Central memory CD4-positive, alpha-beta T cell (primary cell): Measurements from ENCODE around the gene PSMC3IP.

Experiments used
- DNase-seq: peaks from one replicate; pipeline ENCODE4 v3.0.0; 2022

PSMC3IP gene

DNA sequence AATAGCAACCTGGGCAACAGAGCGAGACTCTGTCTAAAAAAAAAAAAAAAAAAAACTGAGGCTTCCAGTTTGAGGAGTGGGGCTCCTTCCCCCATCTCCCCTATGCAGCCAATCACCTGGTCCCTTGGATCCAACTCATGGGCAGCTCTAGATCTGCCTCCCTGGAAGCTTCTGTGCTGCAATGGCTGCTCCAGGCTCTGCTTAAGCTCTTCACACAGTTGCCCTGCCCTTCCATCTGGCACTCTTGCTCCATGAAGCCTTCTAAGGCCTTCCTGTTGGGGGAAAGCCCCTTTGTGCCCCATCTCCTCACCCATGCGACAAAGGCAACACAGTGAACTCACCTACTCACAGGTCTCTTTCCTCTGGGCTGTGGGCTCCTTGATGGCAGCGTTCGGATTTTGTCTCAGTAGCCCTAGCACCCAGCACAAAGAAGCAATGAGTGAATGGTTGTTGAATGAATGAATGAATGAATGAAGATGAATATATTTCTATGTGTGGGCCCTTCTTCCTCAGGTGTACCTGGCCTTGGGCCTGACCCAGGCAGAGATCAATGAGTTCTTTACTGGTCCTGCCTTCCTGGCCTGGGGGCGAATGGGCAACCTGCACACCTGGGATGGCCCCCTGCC is 39.6 kb downstream of the PSMC3IP start:
- DNase-seq = no peak

DNA sequence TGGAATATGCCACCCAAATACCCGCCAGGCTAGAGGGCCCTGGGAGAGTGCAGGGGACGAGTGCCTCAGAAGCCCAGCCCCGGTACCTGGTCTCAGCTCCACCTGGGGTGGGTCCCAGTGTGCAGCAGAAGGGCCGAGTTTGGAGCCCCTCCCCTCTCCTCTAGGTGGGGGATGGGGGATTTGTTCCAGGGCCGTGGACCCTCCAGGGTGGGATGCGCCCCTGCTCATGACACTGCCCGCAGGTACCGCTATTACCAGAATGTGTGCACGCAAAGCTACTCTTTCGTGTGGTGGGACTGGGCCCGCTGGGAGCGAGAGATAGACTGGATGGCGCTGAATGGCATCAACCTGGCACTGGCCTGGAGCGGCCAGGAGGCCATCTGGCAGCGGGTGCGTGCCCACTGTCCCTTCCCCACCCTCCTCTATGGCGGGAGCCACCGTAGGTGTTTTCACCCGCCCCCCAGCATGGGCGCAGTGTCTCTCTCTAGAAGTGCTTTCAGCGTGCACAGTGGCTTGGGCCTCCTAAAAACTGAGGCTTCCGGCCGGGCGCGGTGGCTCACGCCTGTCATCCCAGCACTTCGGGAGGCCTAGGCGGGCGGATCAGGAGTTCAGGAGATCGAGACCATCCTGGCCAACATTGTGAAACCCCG is 40.2 kb downstream of the PSMC3IP start:
- DNase-seq = no peak

- DNase-seq = peak; percentile 51
Measured at GRCh38 chr17:42536372-42537155, 41.0 kb downstream of the PSMC3IP start.

GRCh38 chr17:42536048-42536371 is 41.5 kb downstream of the PSMC3IP start, which contains the start of gene NAGLU:
NAGLU (plus strand) TSS chr17:42536241; CDS start chr17:42536273, 32 bp downstream.
- peak; percentile 69 for DNase-seq

DNA sequence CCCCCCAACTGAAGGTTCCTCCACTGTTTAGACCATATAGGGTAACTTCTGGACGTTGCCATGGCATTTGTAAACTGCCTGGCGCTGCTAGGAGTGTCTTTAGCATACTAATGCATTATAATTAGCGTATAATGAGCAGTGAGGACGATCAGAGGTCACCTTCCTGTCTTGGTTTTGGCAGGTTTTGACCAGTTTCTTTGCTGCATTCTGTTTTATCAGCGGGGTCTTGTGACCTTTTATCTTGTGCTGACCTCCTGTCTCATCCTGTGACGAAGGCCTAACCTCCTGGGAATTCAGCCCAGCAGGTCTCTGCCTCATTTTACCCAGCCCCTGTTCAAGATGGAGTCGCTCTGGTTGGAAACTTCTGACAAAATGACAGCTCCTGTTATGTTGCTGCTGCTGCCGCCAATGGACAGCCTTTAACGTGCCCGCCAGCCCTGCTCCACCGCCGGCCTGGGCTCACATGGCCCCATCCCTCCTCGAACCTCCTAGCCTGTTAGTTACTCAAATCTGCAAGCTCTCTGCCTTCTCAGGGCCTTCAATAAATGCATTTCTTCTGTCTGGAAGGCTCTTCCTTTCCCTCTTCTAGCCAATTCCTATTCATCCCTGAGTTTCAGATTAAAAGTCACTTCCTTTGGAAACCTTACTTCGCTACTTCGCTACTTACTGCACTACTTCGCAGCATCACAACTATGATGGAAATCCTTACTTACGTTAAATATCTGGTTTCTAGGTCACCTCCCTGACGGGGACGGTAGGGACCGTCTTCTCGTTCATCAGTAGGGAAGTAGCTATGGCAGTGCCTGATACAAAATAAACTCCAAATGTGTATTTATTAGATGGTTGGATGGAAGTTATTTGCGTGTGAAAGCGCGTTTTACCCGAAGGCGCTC is 42.1 kb downstream of the PSMC3IP start:
- DNase-seq = no peak

- peak; percentile 47 for DNase-seq
Measured at GRCh38 chr17:42531455-42532354, 45.8 kb downstream of the PSMC3IP start.

- no peak for DNase-seq
Measured at GRCh38 chr17:42530952-42531454, 46.5 kb downstream of the PSMC3IP start.

GRCh38 chr17:42529061-42529460 is 48.5 kb downstream of the PSMC3IP start:
- DNase-seq = no peak

GRCh38 chr17:42527932-42528331 is 49.6 kb downstream of the PSMC3IP start:
- DNase-seq = no peak

DNA sequence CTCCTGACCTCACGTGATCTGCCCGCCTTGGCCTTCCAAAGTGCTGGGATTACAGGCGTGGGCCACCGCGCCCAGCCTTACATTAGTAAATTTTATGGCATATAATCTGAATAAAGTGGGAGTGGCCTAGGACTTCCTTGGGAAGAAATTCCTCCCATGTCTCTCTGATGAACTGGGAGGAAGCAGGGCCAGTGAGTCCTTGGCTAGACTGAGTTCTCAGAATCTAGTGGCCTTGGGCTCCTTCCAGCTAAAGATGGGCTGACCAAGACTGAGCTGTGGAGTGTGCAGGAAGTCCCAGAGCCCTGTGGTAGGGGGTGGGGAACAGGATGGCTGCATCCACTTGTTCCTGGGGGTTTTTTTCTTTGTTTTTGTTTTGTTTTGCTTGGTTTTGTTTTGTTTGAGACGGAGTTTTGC is 51.5 kb downstream of the PSMC3IP start:
- no peak for DNase-seq

- no peak for DNase-seq
Measured at GRCh38 chr17:42525221-42525620, 52.3 kb downstream of the PSMC3IP start.

DNA sequence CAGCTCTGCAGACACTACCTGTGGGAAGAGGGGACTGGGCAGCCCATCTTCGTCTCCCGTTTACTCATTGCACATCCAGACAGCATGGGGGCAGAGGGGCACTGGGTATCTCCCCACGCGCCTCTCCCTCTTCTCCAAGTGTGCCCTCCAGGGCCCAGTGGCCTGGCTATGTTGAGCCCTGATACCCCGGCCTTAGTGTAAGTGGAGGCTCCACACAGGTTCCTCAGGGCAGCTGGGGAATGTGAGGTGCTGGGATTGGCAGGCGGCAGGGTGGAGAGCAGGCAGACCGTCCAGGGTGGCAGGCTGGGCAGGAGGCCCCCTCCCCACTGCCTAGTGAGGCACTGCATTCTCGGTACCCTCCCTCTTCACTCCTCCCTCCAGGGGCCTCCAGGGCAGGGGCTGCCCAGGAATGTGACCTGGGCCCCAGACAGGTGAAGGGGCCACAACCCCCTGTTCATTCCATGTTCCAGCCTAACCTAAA is 54.7 kb downstream of the PSMC3IP start:
- no peak for DNase-seq
